ENCODE data around the gene SNX32. TPM values are rescaled to one million over a fixed set of nuclear protein-coding genes. Genes with fewer than 3 reads are reported as not detected.

Gene SNX32
- total and polyA plus RNA-seq, 9 of the 15 experiments (the other 6 are each of a cell fraction or from before 2014, with no cell fraction given): 0.03 TPM; not detected in 7

DNA sequence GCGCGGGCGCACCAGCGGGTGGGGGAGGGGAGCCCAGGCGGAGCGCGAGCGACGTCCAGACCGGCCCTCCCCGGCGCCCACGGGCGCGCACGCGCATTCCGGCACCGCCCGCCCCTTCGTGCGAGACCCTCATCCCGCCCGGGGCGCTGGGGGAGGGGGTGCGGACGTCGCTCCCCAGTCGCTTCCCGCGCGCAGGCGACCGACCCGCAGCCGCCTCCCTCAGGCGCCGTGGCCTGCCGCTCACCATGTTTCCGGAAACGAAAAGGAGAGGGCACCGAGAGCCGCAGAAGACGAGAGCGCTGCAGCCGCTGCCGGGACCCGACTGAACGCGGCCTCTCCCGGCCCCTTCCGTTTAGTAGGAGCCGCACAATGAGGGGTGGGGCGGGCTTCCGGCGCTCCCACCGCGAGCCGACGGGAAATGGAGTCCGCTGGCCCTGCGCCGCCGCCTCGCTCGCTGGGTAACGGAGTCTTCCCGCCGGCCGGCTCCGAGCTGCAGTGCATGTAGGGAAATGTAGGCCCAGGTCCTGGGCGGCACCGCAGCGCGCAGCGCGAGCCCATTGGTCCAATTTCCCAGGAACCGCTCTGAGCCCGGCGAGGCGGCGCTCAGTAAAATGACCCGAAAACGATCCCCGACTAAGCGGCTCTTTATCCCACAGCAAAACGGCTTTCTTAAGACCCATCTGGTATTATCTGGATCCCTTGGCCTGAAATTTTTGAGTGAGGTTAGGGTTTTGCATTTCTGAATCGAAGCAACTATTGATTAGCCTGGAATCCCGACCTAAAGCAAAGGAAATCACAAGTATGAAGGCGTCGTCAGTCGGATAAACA lies 24.3 kb downstream of the SNX32 start, which contains the start of gene CFL1 (continued):
- peak in 1 of 2 experiments; percentile 95 for TF ChIP-seq AFF1 (IDR thresholded peaks at IDR 0.05; ENCODE audit: low read depth in 1 of 2, partially characterized antibody in 2 of 2)
- TF ChIP-seq NR3C1 (CRISPR knock-in tag; IDR thresholded peaks at IDR 0.05): peak; percentile 46; the same call in 1 of the 2 replicates
- peak in 1 of 2 experiments; percentile 84; a peak in 1 of 4 replicates for TF ChIP-seq KDM4B (IDR thresholded peaks at IDR 0.05; ENCODE audit: borderline replicate concordance in 2 of 2, low read depth in 1 of 2)
- 0 out of 2 replicates have a peak, but pooled peaks have one; percentile 18 for TF ChIP-seq NR4A1 (CRISPR knock-in tag; IDR thresholded peaks at IDR 0.05)
- no peak for TF ChIP-seq NR4A1 (tag; IDR thresholded peaks at IDR 0.05)
- 0 out of 2 replicates have a peak, but pooled peaks have one; percentile 21 for TF ChIP-seq HDAC8 (tag; IDR thresholded peaks at IDR 0.05)
- TF ChIP-seq TCF7L2 (IDR thresholded peaks at IDR 0.05; ENCODE audit: low read depth, low read length): no peak
- peak; percentile 92 for TF ChIP-seq GATAD2B (IDR thresholded peaks at IDR 0.05; ENCODE audit: borderline replicate concordance)
- no peak for TF ChIP-seq ZNF217 (CRISPR knock-in tag; IDR thresholded peaks at IDR 0.05)
- TF ChIP-seq ARID4B (CRISPR knock-in tag; IDR thresholded peaks at IDR 0.05): peak; percentile 53
- TF ChIP-seq VEZF1 (CRISPR knock-in tag; IDR thresholded peaks at IDR 0.05): peak; percentile 88
- 0 out of 2 replicates have a peak, but pooled peaks have one; percentile 5 for TF ChIP-seq EGR1 (conservative IDR thresholded peaks at IDR 0.05)
- TF ChIP-seq EWSR1 (IDR thresholded peaks at IDR 0.05; ENCODE audit: borderline replicate concordance, low read depth, partially characterized antibody): no peak
- peak; percentile 97 for TF ChIP-seq POLR2AphosphoS5 (IDR thresholded peaks at IDR 0.05; ENCODE audit: control insufficient read depth, insufficient read depth, low read depth, low read length)
- TF ChIP-seq NFRKB (IDR thresholded peaks at IDR 0.05; ENCODE audit: low read depth): no peak
- TF ChIP-seq ETV6 (IDR thresholded peaks at IDR 0.05; ENCODE audit: borderline replicate concordance in 1 of 2, low read depth in 2 of 2, low read length in 1 of 2): no peak
- no peak for TF ChIP-seq ETV6 (CRISPR knock-in tag; IDR thresholded peaks at IDR 0.05; ENCODE audit: borderline replicate concordance)
